Medulla oblongata (tissue), 1 donor: ENCODE measurements around the gene NOB1.

ENCODE experiments used
- DNase-seq: peaks from one replicate; pipeline ENCODE4 v3.0.0-alpha.2; 2015; ENCODE audit errors: extremely low spot score

NOB1 gene

GRCh38 chr16:69721441-69721957, 33.2 kb downstream of the NOB1 start:
- no peak for DNase-seq

GRCh38 chr16:69720822-69721430, 33.8 kb downstream of the NOB1 start:
- DNase-seq: no peak

DNA sequence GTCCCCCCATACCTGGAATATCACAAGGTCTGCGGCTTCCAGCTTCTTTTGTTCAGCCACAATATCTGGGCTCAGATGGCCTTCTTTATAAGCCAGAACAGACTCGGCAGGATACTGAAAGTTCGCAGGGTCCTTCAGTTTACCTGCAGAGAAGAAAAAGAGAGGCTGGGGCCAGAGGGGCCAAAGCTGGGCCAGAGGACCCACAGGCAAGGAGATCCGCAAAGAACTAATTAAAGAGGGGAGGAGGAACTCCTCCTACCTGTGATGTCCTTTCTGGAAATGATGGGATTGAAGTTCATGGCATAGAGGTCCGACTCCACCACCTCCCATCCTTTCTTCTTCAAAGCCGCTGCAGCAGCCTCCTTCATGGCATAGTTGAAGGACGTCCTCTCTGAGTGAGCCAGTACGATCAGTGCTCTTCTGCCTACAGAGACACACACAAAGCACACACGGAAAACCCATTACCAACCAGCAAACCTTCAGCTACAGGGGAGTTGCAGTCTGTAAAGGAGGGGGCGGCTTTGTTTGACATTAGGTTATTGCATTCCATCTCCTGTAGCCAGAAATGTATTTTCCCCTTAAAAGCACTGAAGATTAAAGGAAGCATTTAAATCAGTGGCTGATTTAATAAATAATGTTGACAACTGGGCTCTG, 36.5 kb downstream of the NOB1 start:
- no peak for DNase-seq

- DNase-seq: peak; percentile 52
Observed at GRCh38 chr16:69717066-69717465, 37.7 kb downstream of the NOB1 start.

GRCh38 chr16:69712914-69713581, 41.7 kb downstream of the NOB1 start:
- no peak for DNase-seq

DNA sequence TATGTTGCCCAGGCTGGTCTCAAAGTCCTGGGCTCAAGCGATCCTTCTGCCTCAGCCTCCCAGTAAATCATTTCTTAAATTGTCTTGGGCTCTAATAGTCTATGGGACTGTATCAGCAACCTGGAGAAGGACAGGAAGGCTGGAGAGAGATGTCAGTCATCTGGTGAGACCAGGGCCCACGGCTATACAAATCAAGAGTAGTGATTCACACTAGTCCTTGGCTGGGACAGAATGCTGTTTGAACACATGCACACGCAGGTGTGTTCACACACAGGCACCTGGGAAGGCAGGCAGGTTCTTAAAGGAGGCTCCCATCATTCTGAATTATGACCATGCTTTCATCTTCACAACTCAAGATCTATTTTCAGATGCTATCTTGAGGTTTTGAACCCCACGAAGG, 42.4 kb downstream of the NOB1 start:
- DNase-seq: no peak

GRCh38 chr16:69711115-69711740, 43.5 kb downstream of the NOB1 start:
- DNase-seq: no peak

GRCh38 chr16:69709456-69710084, 45.2 kb downstream of the NOB1 start:
- peak; percentile 88 for DNase-seq

- no peak for DNase-seq
Observed at GRCh38 chr16:69707920-69708683, 46.6 kb downstream of the NOB1 start.

DNA sequence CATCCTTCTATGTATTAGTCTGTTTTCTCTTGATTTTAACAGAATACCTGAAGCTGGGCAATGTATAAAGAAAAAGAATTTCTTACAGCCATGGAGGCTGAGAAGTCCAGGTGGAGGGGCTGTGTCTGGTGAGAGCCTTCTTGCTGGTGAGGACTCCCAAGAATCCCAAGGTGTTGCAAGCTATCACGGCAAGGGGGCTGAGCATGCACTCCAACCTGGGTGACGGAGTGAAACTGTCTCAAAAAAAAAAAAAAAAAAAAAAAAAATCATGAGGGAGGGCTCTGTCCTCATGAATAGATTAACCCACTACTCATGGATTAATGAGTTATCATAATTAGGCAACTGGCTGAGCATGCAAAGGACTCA, 47.8 kb downstream of the NOB1 start:
- DNase-seq: no peak

GRCh38 chr16:69706256-69706974, 48.3 kb downstream of the NOB1 start:
- DNase-seq: no peak

- DNase-seq: no peak
Observed at GRCh38 chr16:69703638-69704037, 51.1 kb downstream of the NOB1 start.

DNA sequence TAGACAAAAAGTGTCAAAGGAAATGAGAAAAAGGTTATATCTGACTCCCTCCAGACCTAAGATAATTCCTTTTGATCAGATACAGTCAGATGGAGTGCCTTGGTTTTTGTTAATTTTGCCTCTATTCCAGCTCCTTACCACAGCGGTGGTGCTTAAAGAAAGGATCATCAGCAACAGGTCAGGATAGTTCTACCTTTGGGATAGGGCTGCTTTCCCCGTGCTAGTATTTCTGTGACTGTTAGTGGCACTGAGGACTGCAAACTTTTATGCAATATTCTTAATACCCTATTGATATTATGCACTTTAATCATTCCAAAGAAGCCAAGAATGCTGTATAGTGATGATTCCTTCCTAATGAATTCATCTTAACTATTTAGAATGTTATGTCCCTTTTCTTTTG, 52.9 kb downstream of the NOB1 start:
- DNase-seq: no peak

DNA sequence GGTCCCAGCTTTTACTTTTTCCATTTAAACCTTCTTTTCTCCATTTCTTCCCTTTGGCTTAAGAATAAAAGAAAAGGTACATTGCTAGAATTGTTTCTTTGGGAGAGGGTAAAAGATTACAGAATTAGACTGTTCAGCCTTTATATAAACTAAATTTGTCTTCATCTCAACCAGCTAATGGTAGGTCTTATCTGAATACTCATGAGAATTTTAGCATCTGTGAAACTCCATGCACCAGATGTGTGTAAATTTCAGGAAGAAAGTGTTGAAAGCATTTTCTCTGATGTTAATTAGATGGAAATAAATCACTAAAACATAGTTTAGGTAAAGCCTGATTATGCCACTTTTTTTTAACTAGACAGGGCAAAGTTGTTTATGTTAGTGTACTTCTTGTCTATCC, 53.3 kb downstream of the NOB1 start:
- DNase-seq: no peak

- no peak for DNase-seq
Observed at GRCh38 chr16:69699915-69700314, 54.8 kb downstream of the NOB1 start.

DNA sequence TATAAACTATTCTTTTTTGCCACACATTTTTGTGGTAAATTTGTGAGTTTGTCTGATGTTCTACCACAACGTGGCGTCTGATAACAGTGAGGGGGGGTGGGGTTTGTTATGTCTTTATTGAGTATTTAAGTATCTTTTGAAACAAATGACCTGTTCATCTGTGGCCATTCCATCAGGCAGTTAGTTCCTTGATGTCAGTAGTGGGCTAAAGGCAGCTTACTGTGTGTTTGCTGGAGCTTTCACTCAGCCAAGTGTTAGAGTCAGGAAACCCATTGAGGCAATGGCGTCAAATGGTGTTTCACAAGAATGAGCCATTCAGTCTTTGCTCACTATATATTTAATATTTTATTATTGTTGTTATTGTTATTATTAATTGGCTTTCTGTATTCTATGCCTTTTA, 56.3 kb downstream of the NOB1 start:
- no peak for DNase-seq

- no peak for DNase-seq
Observed at GRCh38 chr16:69693916-69694315, 60.8 kb downstream of the NOB1 start.

- DNase-seq: peak; percentile 35
Observed at GRCh38 chr16:69691980-69692911, 62.5 kb downstream of the NOB1 start.
